ENCODE measurements around the gene NXPE2. TPM values are rescaled to one million over a fixed set of nuclear protein-coding genes. Genes with fewer than 3 reads are reported as not detected.

The NXPE2 gene
- total RNA-seq, 1 donor from 2014 or later = 0.26 TPM

DNA sequence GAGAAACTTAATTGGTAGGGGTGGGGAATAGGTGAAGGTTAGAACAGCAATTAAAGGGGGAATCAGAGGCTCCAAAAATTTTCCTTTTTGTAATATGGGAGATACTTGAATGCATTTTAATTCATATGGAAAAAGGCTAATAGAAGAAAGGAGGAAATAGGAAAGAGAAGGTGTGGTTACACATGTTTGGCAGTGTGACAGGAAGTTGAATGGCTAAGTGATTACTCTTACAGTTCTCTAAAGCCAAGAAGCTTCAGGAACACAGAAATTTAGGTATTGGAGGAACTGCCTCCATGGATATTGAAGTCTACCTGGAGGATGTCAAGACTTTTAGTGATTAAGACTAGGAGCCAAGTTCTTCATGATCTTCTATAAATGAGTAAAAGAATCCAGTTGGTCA, 6.3 kb downstream of the NXPE2 start:
- peaks cover 34% of the 10 kb centered on the region for H3K9me3 Mint-ChIP-seq
- peaks cover 26% of the 10 kb centered on the region for H3K27me3 Mint-ChIP-seq (ENCODE audit: low read depth)
- DNase-seq (ENCODE audit: low read depth, low spot score) = no peak
- no peaks in the 10 kb centered on the region for H3K4me1 Mint-ChIP-seq
- TF ChIP-seq, protein P1, sequence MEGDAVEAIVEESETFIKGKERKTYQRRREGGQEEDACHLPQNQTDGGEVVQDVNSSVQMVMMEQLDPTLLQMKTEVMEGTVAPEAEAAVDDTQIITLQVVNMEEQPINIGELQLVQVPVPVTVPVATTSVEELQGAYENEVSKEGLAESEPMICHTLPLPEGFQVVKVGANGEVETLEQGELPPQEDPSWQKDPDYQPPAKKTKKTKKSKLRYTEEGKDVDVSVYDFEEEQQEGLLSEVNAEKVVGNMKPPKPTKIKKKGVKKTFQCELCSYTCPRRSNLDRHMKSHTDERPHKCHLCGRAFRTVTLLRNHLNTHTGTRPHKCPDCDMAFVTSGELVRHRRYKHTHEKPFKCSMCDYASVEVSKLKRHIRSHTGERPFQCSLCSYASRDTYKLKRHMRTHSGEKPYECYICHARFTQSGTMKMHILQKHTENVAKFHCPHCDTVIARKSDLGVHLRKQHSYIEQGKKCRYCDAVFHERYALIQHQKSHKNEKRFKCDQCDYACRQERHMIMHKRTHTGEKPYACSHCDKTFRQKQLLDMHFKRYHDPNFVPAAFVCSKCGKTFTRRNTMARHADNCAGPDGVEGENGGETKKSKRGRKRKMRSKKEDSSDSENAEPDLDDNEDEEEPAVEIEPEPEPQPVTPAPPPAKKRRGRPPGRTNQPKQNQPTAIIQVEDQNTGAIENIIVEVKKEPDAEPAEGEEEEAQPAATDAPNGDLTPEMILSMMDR (conservative IDR thresholded peaks at IDR 0.05) = no peak
- no peak overlapping the region for H3K4me3 Mint-ChIP-seq
- peaks cover 10% of the 10 kb centered on the region for H3K36me3 Mint-ChIP-seq (ENCODE audit: low read depth)
- no peak overlapping the region for H3K27ac Mint-ChIP-seq (ENCODE audit: unreplicated experiment)

DNA sequence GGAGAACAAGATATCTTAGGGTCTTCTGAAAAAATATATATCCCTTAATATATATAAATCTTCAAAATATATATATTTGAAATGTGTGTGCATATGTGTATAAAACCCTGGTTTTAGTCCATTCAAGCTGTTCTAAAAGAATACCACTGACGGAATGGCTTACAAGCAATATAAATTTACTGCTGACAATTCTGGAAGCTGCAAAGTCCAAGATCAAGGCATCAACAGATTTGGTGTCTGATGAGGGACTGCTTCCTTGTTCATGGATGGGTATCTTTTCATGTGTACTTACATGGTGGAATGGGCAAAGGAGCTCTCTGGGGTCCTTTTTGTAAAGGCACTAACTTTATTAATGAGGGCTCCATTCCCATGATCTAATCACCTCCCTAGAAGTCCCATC, 6.8 kb downstream of the NXPE2 start:
- no peak for DNase-seq (ENCODE audit: low read depth, low spot score)
- H3K9me3 Mint-ChIP-seq = peaks cover 34% of the 10 kb centered on the region

DNA sequence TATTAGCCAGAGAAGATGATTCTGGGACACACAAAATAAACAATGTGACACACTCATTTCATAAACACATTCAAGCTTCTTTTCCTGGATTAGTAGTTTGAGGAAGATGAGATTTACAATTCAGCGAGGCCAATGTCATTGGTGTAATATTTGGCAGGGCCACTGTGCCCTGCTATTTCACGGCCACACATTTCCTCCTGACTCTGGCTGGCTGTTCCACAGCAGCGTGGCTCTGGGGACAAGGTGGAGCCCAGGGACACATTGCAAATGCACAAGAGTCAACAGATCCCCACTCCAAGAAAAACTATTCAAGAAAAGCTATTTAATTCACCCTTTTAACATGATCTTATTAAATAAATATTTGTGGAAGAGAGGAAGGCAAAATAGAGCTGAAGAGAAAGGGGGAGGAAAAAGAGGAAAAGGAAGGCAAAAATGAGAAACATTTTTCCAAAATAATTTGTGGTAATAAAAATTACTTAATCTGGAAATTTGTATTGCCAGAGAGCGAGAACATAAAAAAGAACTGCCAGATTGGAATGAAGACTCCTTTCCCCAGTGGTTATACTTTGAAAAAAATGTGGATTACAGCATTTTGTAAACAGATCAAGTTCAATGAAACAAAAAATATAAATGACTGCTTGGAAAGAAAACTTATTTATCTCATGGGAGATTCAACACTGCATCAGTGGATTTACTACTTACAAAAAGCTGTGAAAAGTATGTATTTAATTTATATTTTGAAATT, 27.1 kb downstream of the NXPE2 start:
- Mint-ChIP-seq H3K4me3 (no peak overlapping the region), H3K9me3 (peaks cover 5% of the 10 kb centered on the region), H3K27me3 (ENCODE audit: low read depth) (no peaks in the 10 kb centered on the region), H3K4me1 (no peaks in the 10 kb centered on the region), H3K27ac (ENCODE audit: unreplicated experiment) (no peak overlapping the region), H3K36me3 (ENCODE audit: low read depth) (no peaks in the 10 kb centered on the region)
- TF ChIP-seq, protein P1 (conservative IDR thresholded peaks at IDR 0.05) = no peak
- no peak for DNase-seq (ENCODE audit: low read depth, low spot score)

More for the DNA sequence above, 6.8 kb downstream of the NXPE2 start:
- Mint-ChIP-seq H3K4me3 (no peak overlapping the region), H3K27me3 (ENCODE audit: low read depth) (peaks cover 29% of the 10 kb centered on the region), H3K36me3 (ENCODE audit: low read depth) (peaks cover 10% of the 10 kb centered on the region), H3K27ac (ENCODE audit: unreplicated experiment) (no peak overlapping the region), H3K4me1 (no peaks in the 10 kb centered on the region)
- TF ChIP-seq, protein P1 (conservative IDR thresholded peaks at IDR 0.05) = no peak

DNA sequence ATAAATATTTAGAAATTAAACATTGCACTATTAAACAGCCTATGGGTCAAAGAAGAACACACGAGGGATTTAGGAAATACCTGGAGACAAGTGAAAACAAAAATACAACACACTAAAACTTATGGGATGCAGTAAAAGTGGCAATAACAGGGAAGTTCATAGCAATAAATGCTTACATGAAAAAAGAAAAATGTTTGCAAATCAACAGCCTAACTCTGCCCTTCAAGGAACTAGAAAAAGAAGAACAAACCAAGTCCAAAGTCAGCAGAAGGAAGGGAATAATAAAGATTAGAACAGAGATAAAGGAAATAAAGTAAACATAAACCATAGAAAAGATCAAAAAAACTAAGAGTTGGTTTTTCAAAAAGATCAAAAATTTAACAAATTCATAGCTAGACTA, 31.6 kb downstream of the NXPE2 start:
- Mint-ChIP-seq H3K27ac (ENCODE audit: unreplicated experiment) (no peak overlapping the region), H3K36me3 (ENCODE audit: low read depth) (no peaks in the 10 kb centered on the region), H3K4me1 (no peaks in the 10 kb centered on the region), H3K4me3 (no peak overlapping the region), H3K27me3 (ENCODE audit: low read depth) (no peaks in the 10 kb centered on the region), H3K9me3 (peaks cover 15% of the 10 kb centered on the region)
- DNase-seq (ENCODE audit: low read depth, low spot score) = no peak
- TF ChIP-seq, protein P1 (conservative IDR thresholded peaks at IDR 0.05) = no peak

DNA sequence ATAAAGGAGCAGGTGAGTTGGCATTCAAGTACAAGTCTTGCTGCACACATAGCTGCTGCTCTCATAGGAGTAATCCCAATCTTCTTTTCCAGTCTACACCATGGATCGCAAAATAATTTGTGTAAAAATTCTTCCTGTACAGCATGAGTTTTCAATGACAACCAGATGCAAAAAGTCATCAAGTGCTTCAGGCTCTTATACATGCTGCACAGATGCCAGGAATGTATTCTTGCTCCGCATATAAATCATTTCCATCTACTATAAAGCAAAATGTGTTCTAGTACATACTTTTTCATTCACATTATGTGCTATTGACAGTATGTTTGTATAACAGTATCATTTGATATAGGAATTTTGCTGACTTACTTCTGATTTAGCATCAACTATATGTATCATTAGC, 35.4 kb downstream of the NXPE2 start:
- H3K4me3 Mint-ChIP-seq = no peak overlapping the region
- no peaks in the 10 kb centered on the region for H3K36me3 Mint-ChIP-seq (ENCODE audit: low read depth)
- peaks cover 13% of the 10 kb centered on the region for H3K9me3 Mint-ChIP-seq
- H3K27ac Mint-ChIP-seq (ENCODE audit: unreplicated experiment) = no peak overlapping the region
- no peaks in the 10 kb centered on the region for H3K27me3 Mint-ChIP-seq (ENCODE audit: low read depth)
- DNase-seq (ENCODE audit: low read depth, low spot score) = no peak
- TF ChIP-seq, protein P1 (conservative IDR thresholded peaks at IDR 0.05) = no peak
- H3K4me1 Mint-ChIP-seq = no peaks in the 10 kb centered on the region
